Activated CD8-positive, alpha-beta T cell treated with anti-CD3 and anti-CD28 coated beads for 36 hours (primary cell): ENCODE data around the gene CACNG5. TPM values are rescaled to one million over a fixed set of nuclear protein-coding genes. Genes with fewer than 3 reads are reported as not detected.

Experiments used
- ATAC-seq: fragments of 200-7000 bp; cut with Tn5 transposase; one replicate; pipeline ENCODE4 v1.10.0; 2021; ENCODE audit warnings: mild to moderate bottlenecking, moderate library complexity
- CTCF ChIA-PET: fragments of 350-600 bp; sonication (Branson Sonifier 250); formaldehyde crosslinking; loops from one replicate; lab custom pipeline; 2021; ENCODE audit warnings: antibody characterized with exemption; lab: Charles Lee
- POLR2A ChIA-PET: fragments of 350-600 bp; sonication (Branson Sonifier 250); formaldehyde crosslinking; loops from one replicate; lab custom pipeline; 2021; ENCODE audit warnings: antibody characterized with exemption; lab: Charles Lee
- DNase-seq: peaks from one replicate; pipeline ENCODE4 v3.0.0-alpha.2; 2020
- H3K27ac Mint-ChIP-seq: one replicate; pipeline ENCODE4 v1.8.0; 2021; ENCODE audit warnings: mild to moderate bottlenecking, mixed read lengths
- H3K27me3 Mint-ChIP-seq: one replicate; pipeline ENCODE4 v1.8.0; 2021; ENCODE audit warnings: mixed read lengths
- H3K36me3 Mint-ChIP-seq: one replicate; pipeline ENCODE4 v1.8.0; 2021; ENCODE audit warnings: low read depth, mixed read lengths
- H3K4me1 Mint-ChIP-seq: one replicate; pipeline ENCODE4 v1.8.0; 2021; ENCODE audit warnings: low read depth, mixed read lengths
- H3K4me3 Mint-ChIP-seq: one replicate; pipeline ENCODE4 v1.8.0; 2021; ENCODE audit warnings: mild to moderate bottlenecking, moderate library complexity, mixed read lengths
- H3K9me3 Mint-ChIP-seq: one replicate; pipeline ENCODE4 v1.8.0; 2021; ENCODE audit warnings: mixed read lengths
- CTCF ChIP-seq: fragments of 200-600 bp; IDR thresholded peaks from one replicate; pipeline ENCODE4 v1.8.0; 2022; ENCODE audit warnings: antibody characterized with exemption, mild to moderate bottlenecking
- intact Hi-C: fragments of 100-400 bp; cut with micrococcal nuclease; formaldehyde crosslinking; loops from one replicate; pipeline ENCODE4 v1.10.0; 2022
- total RNA-seq, 2 experiments: library from RNA; stranded (reverse); gene quantifications; one replicate each; pipeline ENCODE4 v1.2.3, GENCODE V29; 2021

Gene CACNG5, protein sequence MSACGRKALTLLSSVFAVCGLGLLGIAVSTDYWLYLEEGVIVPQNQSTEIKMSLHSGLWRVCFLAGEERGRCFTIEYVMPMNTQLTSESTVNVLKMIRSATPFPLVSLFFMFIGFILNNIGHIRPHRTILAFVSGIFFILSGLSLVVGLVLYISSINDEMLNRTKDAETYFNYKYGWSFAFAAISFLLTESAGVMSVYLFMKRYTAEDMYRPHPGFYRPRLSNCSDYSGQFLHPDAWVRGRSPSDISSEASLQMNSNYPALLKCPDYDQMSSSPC
- total RNA-seq, result not detected

GRCh38 chr17:66834919-66835454 is at the start of gene CACNG5:
Gene CACNG5 (plus strand): TSS chr17:66835117. CDS start chr17:66877333, 42,216 bp downstream.
- no peak within 1 kb of the TSS for H3K4me3 Mint-ChIP-seq
- CTCF ChIA-PET, result no interaction called here
- intact Hi-C loops, result no loop called here
- no peaks in the 10 kb centered on the region for H3K4me1 Mint-ChIP-seq
- H3K27ac Mint-ChIP-seq, result no peak within 1 kb of the TSS
- DNase-seq (no peak), ATAC-seq (no peak)
- no peak for TF ChIP-seq CTCF
- no peaks in the 10 kb centered on the region for H3K36me3 Mint-ChIP-seq
- peaks cover 43% of the 10 kb centered on the region for H3K27me3 Mint-ChIP-seq
- H3K9me3 Mint-ChIP-seq, result no peaks in the 10 kb centered on the region
- POLR2A ChIA-PET, result no interaction called here

DNA sequence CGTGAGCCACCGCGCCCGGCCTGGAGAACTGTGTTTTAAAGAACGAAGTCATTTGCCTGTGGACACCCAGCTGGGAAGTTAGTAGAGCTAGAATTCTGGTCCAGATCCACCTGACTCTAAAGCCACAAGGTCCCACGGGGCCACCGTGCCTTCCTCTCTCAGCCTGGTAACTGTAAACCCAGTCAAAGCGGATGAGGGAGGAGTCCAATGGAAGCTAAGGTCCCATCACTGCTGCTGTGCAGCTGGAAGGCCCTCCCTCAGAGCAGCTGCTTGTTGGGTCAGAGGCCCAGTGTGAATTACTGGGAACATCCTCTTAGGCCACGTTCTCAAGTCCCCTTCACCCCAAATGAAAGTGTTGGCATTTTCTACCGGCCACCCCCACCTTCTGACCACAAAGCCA is 48.8 kb upstream of the CACNG5 start:
- ChIA-PET CTCF (no interaction called here), POLR2A (no interaction called here)
- peaks cover 4% of the 10 kb centered on the region for H3K4me1 Mint-ChIP-seq

GRCh38 chr17:66787914-66788313 is 47.0 kb upstream of the CACNG5 start:
- ChIA-PET POLR2A (no interaction called here), CTCF (interaction anchor here (0.5 kb wide), 1 partner anchor 31 kb away, joined by 3 read pairs; no protein-coding TSS in a partner anchor)
- Mint-ChIP-seq H3K9me3 (no peaks in the 10 kb centered on the region), H3K36me3 (peaks cover 42% of the 10 kb centered on the region), H3K4me3 (no peak overlapping the region), H3K27me3 (no peaks in the 10 kb centered on the region), H3K4me1 (peaks cover 6% of the 10 kb centered on the region), H3K27ac (no peak overlapping the region)
- ATAC-seq, result no peak
- no peak for TF ChIP-seq CTCF
- intact Hi-C loops, result no loop called here
- DNase-seq, result no peak

More for the DNA sequence above, 48.8 kb upstream of the CACNG5 start:
- peaks cover 32% of the 10 kb centered on the region for H3K36me3 Mint-ChIP-seq
- intact Hi-C loops, result no loop called here
- H3K4me3 Mint-ChIP-seq, result no peak overlapping the region
- H3K9me3 Mint-ChIP-seq, result no peaks in the 10 kb centered on the region
- no peak overlapping the region for H3K27ac Mint-ChIP-seq
- TF ChIP-seq CTCF, result no peak
- H3K27me3 Mint-ChIP-seq, result no peaks in the 10 kb centered on the region
- ATAC-seq, result no peak
- no peak for DNase-seq

GRCh38 chr17:66789093-66789492 is 45.8 kb upstream of the CACNG5 start:
- H3K27me3 Mint-ChIP-seq, result no peaks in the 10 kb centered on the region
- DNase-seq, result no peak
- H3K4me3 Mint-ChIP-seq, result no peak overlapping the region
- H3K4me1 Mint-ChIP-seq, result peaks cover 6% of the 10 kb centered on the region
- intact Hi-C loops, result no loop called here
- ChIA-PET CTCF (interaction anchor here (0.9 kb wide), 1 partner anchor 116 kb away, joined by 3 read pairs; no protein-coding TSS in a partner anchor), POLR2A (interaction anchor here (1.1 kb wide), 1 partner anchor 11 kb away, joined by 5 read pairs; no protein-coding TSS in a partner anchor)
- H3K9me3 Mint-ChIP-seq, result no peaks in the 10 kb centered on the region
- no peak for ATAC-seq
- peaks cover 46% of the 10 kb centered on the region for H3K36me3 Mint-ChIP-seq
- no peak for TF ChIP-seq CTCF
- H3K27ac Mint-ChIP-seq, result no peak overlapping the region

DNA sequence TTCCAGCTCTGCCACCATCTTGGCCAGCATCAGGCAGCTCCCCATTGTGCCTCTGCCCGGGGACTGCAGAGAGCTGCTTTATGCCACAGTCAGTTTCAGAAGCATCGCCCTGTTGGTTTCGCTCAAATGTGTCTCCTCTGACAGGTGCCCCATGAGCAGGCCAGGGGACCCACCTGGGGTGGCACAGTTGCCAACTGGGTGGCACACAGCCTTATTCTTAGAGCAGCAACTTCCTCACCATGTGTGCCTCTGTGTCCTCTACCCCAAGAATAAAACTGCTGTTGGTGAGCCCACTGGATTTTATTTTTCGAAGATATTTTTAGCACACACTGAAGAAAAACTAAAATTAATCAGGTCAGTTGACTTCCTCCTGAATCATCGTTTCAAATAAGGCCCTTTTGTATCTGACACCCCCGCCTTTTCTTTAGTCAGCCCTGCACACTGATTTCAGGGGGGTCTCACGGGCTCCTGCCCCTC is 44.9 kb upstream of the CACNG5 start:
- intact Hi-C loops, result no loop called here
- ChIA-PET CTCF (interaction anchor here (1.1 kb wide), 1 partner anchor 10 kb away, joined by 3 read pairs; no protein-coding TSS in a partner anchor), POLR2A (no interaction called here)
- no peaks in the 10 kb centered on the region for H3K27me3 Mint-ChIP-seq
- TF ChIP-seq CTCF, result no peak
- H3K36me3 Mint-ChIP-seq, result peaks cover 47% of the 10 kb centered on the region
- ATAC-seq (no peak), DNase-seq (no peak)
- H3K9me3 Mint-ChIP-seq, result no peaks in the 10 kb centered on the region
- no peak overlapping the region for H3K4me3 Mint-ChIP-seq
- H3K4me1 Mint-ChIP-seq, result peaks cover 6% of the 10 kb centered on the region
- no peak overlapping the region for H3K27ac Mint-ChIP-seq
